Activated naive CD4-positive, alpha-beta T cell treated with anti-CD3 and anti-CD28 coated beads, Interleukin-2, amount 10 ng/mL, durations not matched to agents 7 days and 5 days (primary cell): ENCODE data around the gene PSMA7.

Source experiments
- CTCF ChIA-PET: fragments of 350-600 bp; sonication (Branson Sonifier 250); formaldehyde crosslinking; loops from one replicate; lab custom pipeline; 2021; ENCODE audit warnings: antibody characterized with exemption; lab: Charles Lee
- DNase-seq: peaks from one replicate; pipeline ENCODE4 v3.0.0-alpha.2; 2020
- H3K27ac Mint-ChIP-seq: one replicate; pipeline ENCODE4 v1.8.0; 2021; ENCODE audit warnings: mild to moderate bottlenecking, moderate library complexity, mixed read lengths
- H3K27me3 Mint-ChIP-seq: one replicate; pipeline ENCODE4 v1.8.0; 2021; ENCODE audit warnings: mild to moderate bottlenecking, mixed read lengths
- H3K36me3 Mint-ChIP-seq: one replicate; pipeline ENCODE4 v1.8.0; 2021; ENCODE audit warnings: mixed read lengths
- H3K4me1 Mint-ChIP-seq: one replicate; pipeline ENCODE4 v1.8.0; 2021; ENCODE audit warnings: mixed read lengths
- H3K4me3 Mint-ChIP-seq: one replicate; pipeline ENCODE4 v1.8.0; 2021; ENCODE audit warnings: mild to moderate bottlenecking, moderate library complexity, mixed read lengths
- H3K9me3 Mint-ChIP-seq: one replicate; pipeline ENCODE4 v1.8.0; 2021; ENCODE audit warnings: mixed read lengths

Gene PSMA7

GRCh38 chr20:62163986-62164762 lies 21.0 kb upstream of the PSMA7 start:
- Mint-ChIP-seq H3K36me3 (peaks cover 28% of the 10 kb centered on the region), H3K27me3 (no peaks in the 10 kb centered on the region), H3K9me3 (no peaks in the 10 kb centered on the region), H3K27ac (no peak overlapping the region), H3K4me3 (no peak overlapping the region), H3K4me1 (peaks cover 3% of the 10 kb centered on the region)
- DNase-seq = no peak
- CTCF ChIA-PET = no interaction called here

DNA sequence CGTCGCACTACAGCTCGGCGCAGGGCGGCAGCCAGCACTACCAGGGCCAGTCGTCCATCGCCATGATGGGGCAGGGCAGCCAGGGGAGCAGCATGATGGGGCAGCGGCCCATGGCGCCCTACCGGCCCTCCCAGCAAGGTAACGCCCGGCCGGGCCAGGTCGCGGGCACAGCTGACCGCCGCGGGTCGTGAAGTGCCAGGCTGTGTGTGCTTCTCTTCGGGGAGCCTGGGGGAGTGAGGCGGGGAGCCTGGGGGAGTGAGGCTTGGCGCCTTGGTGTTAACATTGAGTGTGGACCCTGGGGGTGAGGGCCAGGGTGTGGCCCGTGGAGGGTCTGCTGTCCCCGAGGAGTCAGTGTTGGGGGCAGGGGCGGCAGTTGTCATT lies 20.3 kb upstream of the PSMA7 start:
- H3K9me3 Mint-ChIP-seq = no peaks in the 10 kb centered on the region
- peaks cover 3% of the 10 kb centered on the region for H3K4me1 Mint-ChIP-seq
- H3K27ac Mint-ChIP-seq = no peak overlapping the region
- no peak for DNase-seq
- no peak overlapping the region for H3K4me3 Mint-ChIP-seq
- H3K27me3 Mint-ChIP-seq = no peaks in the 10 kb centered on the region
- H3K36me3 Mint-ChIP-seq = peaks cover 27% of the 10 kb centered on the region
- CTCF ChIA-PET = no interaction called here

DNA sequence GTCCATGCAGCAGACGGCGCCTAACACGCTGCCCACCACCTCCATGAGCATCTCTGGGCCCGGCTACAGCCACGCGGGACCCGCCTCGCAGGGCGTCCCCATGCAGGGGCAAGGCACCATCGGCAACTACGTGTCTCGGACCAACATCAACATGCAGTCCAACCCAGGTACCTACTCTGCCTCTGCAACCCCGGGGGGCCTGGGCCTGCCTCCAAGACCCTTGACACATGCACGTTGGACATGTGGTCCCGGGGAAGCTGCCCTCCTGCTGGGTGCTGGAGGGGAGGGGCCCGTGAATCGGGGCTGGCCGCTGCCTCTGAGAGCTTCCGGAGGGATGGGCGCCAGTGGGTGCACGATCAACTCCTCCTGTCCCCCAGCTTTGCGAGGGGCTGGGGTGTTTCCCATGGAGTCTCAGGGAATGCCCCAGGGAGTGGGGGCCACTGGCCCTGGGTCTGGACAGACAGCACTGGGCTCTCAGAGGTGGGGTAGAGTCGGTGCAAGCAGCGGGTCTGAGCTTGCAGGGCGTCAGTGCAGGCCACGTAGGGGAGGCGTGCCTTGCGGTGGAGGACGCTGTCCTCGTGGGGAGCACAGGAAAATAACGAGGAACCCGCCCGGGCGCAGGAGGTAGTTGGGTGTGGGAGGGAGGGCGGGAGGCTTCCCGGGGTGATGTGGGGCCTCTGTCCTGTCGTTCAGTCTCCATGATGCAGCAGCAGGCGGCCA lies 19.7 kb upstream of the PSMA7 start:
- no peaks in the 10 kb centered on the region for H3K9me3 Mint-ChIP-seq
- no peak overlapping the region for H3K4me3 Mint-ChIP-seq
- H3K4me1 Mint-ChIP-seq = peaks cover 3% of the 10 kb centered on the region
- no peak for DNase-seq
- CTCF ChIA-PET = no interaction called here
- H3K36me3 Mint-ChIP-seq = peaks cover 24% of the 10 kb centered on the region
- H3K27ac Mint-ChIP-seq = no peak overlapping the region
- no peaks in the 10 kb centered on the region for H3K27me3 Mint-ChIP-seq

DNA sequence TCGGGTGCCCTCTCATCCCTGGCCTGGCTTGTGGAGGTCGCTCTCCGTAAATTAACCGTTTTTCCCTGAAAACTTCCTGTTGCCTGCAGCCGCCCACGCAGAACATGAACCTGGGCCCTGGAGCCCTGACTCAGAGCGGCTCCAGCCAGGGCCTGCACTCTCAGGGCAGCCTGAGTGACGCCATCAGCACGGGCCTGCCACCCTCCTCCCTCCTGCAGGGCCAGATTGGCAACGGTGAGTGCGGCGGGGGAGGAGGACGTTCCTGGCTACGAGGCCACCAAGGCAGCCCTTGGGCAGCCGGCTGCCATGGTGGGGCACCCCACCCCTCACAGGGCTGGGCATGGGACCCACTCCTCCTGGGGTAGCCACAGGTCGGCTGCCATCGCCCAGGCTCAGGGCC lies 18.2 kb upstream of the PSMA7 start:
- no peak for DNase-seq
- Mint-ChIP-seq H3K9me3 (no peaks in the 10 kb centered on the region), H3K4me3 (no peak overlapping the region), H3K4me1 (peaks cover 6% of the 10 kb centered on the region), H3K27me3 (no peaks in the 10 kb centered on the region), H3K36me3 (peaks cover 23% of the 10 kb centered on the region), H3K27ac (no peak overlapping the region)
- CTCF ChIA-PET = no interaction called here

DNA sequence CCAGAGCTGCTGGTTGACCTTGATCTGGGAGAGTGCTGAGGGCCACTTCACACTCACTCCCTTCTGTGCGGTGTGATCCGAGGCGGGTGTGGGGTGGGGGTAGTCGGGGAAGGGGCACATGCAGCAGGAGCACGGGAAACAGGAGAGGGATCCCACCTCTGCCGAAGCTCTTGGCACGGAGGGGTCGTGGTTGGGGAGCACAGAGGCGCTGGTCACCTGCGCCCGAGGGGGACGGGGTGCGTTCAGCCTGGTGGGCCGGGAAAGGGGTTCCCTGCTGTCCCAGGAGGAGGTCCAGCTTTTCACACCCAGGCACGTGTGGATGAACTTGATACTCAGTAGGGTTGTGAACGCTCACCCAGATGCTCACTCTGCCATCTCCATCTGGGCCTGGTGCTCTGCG lies 17.7 kb upstream of the PSMA7 start:
- Mint-ChIP-seq H3K4me3 (no peak overlapping the region), H3K9me3 (no peaks in the 10 kb centered on the region), H3K27ac (no peak overlapping the region), H3K4me1 (peaks cover 7% of the 10 kb centered on the region), H3K27me3 (no peaks in the 10 kb centered on the region), H3K36me3 (peaks cover 19% of the 10 kb centered on the region)
- CTCF ChIA-PET = no interaction called here
- no peak for DNase-seq

DNA sequence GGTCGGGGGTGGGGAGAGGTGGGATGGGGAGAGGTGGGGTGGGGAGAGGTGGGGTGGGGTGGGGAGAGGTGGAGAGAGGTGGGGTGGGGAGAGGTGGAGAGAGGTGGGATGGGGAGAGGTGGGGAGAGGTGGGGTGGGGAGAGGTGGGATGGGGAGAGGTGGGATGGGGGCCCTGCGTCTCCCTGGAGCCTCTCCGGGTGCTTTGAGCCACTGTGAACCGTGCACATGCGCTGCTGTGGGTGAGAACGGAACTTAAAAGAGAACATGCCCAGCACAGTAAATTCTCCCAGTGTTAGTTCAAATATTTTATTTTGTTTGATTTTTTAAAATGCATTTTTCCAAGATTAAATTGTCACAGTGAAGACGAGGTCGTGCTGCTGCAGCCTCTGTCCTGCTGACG lies 17.1 kb upstream of the PSMA7 start:
- Mint-ChIP-seq H3K4me1 (peaks cover 8% of the 10 kb centered on the region), H3K36me3 (peaks cover 21% of the 10 kb centered on the region), H3K4me3 (no peak overlapping the region), H3K27ac (no peak overlapping the region), H3K27me3 (no peaks in the 10 kb centered on the region), H3K9me3 (no peaks in the 10 kb centered on the region)
- DNase-seq = no peak
- CTCF ChIA-PET = no interaction called here

DNA sequence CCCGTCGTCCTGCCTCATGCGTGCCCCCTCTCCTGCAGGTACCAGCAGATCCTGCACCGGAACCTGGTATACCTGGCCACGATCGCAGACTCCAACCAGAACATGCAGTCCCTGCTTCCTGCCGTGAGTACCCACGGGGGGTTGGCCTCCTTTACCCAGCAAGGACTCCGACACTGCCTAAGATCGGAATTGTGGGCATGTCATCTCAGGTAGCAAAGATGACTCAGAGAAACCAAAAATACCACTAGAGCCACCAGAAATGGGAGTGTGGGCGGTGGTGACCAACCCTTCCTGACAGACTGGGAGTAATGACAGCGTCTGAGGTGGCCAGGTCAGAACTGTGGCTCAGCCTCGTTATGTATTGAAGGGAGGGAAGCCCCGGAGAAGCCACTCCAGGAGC lies 16.6 kb upstream of the PSMA7 start:
- H3K36me3 Mint-ChIP-seq = peaks cover 22% of the 10 kb centered on the region
- no peaks in the 10 kb centered on the region for H3K27me3 Mint-ChIP-seq
- no peak overlapping the region for H3K27ac Mint-ChIP-seq
- no peak for DNase-seq
- peaks cover 8% of the 10 kb centered on the region for H3K4me1 Mint-ChIP-seq
- no peak overlapping the region for H3K4me3 Mint-ChIP-seq
- CTCF ChIA-PET = no interaction called here
- no peaks in the 10 kb centered on the region for H3K9me3 Mint-ChIP-seq

- H3K4me1 Mint-ChIP-seq = peaks cover 8% of the 10 kb centered on the region
- H3K36me3 Mint-ChIP-seq = peaks cover 26% of the 10 kb centered on the region
- no peak overlapping the region for H3K4me3 Mint-ChIP-seq
- H3K27ac Mint-ChIP-seq = no peak overlapping the region
- no peaks in the 10 kb centered on the region for H3K27me3 Mint-ChIP-seq
- no peak for DNase-seq
- H3K9me3 Mint-ChIP-seq = no peaks in the 10 kb centered on the region
- CTCF ChIA-PET = interaction anchor here (0.8 kb wide), 1 partner anchor 13 kb away, joined by 3 read pairs; no protein-coding TSS in a partner anchor
Observed at GRCh38 chr20:62159052-62159451, 15.9 kb upstream of the PSMA7 start.

- no peaks in the 10 kb centered on the region for H3K27me3 Mint-ChIP-seq
- no peak overlapping the region for H3K27ac Mint-ChIP-seq
- H3K4me1 Mint-ChIP-seq = peaks cover 8% of the 10 kb centered on the region
- peaks cover 31% of the 10 kb centered on the region for H3K36me3 Mint-ChIP-seq
- DNase-seq = no peak
- CTCF ChIA-PET = no interaction called here
- no peak overlapping the region for H3K4me3 Mint-ChIP-seq
- H3K9me3 Mint-ChIP-seq = peaks cover 5% of the 10 kb centered on the region
Observed at GRCh38 chr20:62158541-62158940, 15.3 kb upstream of the PSMA7 start.

- H3K27me3 Mint-ChIP-seq = no peaks in the 10 kb centered on the region
- H3K4me3 Mint-ChIP-seq = no peak overlapping the region
- peaks cover 8% of the 10 kb centered on the region for H3K9me3 Mint-ChIP-seq
- peaks cover 35% of the 10 kb centered on the region for H3K36me3 Mint-ChIP-seq
- no peak overlapping the region for H3K27ac Mint-ChIP-seq
- no peak for DNase-seq
- CTCF ChIA-PET = no interaction called here
- H3K4me1 Mint-ChIP-seq = peaks cover 8% of the 10 kb centered on the region
Observed at GRCh38 chr20:62158088-62158400, 14.8 kb upstream of the PSMA7 start.

DNA sequence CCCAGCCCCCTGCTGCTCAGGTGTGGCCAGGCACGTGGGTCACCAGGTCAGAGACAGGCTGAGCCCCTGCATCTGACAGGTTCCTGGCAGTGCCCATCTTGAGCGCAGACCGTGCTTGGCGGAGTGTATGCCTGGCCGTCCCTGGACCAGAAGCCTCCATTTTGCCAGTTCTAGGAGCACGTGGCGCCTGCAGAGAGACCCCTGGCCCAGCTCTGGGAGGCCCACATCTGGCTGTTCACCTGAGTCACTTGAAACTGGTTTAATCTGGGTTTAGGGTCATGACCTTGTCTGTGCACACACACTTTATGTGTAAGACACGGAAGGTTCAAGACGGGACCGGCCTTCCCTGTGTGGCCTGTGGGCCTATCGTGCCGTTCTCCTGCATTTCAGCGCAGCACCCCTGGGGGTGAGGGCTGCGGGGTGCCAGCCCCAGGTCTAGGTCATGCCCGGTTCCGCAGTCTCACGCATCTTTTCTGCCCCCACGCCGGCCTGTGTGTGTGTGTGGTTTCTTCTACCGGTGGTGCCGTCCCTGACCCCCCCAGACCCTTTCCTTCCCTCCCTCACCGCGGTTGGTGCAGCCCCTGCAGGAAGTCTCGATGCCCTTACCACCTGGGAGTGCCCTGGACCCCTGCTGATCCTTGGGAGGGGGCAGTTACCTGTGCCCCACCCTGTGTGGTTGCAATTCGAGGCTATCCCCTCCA lies 14.3 kb upstream of the PSMA7 start:
- CTCF ChIA-PET = interaction anchor here (1.3 kb wide), 1 partner anchor 146 kb away, joined by 4 read pairs; no protein-coding TSS in a partner anchor
- Mint-ChIP-seq H3K27me3 (no peaks in the 10 kb centered on the region), H3K9me3 (peaks cover 12% of the 10 kb centered on the region), H3K4me3 (no peak overlapping the region), H3K36me3 (peaks cover 39% of the 10 kb centered on the region), H3K27ac (no peak overlapping the region), H3K4me1 (peaks cover 8% of the 10 kb centered on the region)
- DNase-seq = no peak

GRCh38 chr20:62156592-62157386 lies 13.6 kb upstream of the PSMA7 start:
- Mint-ChIP-seq H3K4me3 (no peak overlapping the region), H3K9me3 (peaks cover 15% of the 10 kb centered on the region), H3K27ac (no peak overlapping the region), H3K36me3 (peaks cover 44% of the 10 kb centered on the region), H3K27me3 (no peaks in the 10 kb centered on the region), H3K4me1 (peaks cover 8% of the 10 kb centered on the region)
- peak; percentile 84 for DNase-seq
- CTCF ChIA-PET = interaction anchor here (0.6 to 1.3 kb wide), 3 partner anchors 10 to 243 kb away, joined by 3 to 4 read pairs (median 4); no protein-coding TSS in a partner anchor

DNA sequence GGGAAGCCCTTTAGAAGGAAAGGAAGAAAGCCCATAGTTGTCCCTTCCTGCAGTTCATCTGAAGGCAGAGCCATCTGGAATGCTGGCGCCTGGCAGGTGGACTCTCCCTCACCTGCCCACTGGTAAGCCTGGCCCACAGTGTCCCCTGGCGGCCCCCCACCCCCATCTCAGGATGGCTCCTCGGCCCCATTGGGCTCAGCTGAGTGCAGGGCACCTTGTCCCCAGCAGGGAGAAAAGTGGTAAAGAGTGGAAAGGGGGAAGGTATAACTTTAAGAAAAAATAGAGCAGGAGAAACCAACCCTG lies 13.0 kb upstream of the PSMA7 start:
- CTCF ChIA-PET = interaction anchor here (0.6 to 1.3 kb wide), 3 partner anchors 10 to 244 kb away, joined by 3 to 4 read pairs (median 4); no protein-coding TSS in a partner anchor
- H3K4me3 Mint-ChIP-seq = no peak overlapping the region
- DNase-seq = no peak
- H3K9me3 Mint-ChIP-seq = peaks cover 15% of the 10 kb centered on the region
- H3K4me1 Mint-ChIP-seq = peaks cover 8% of the 10 kb centered on the region
- H3K27me3 Mint-ChIP-seq = no peaks in the 10 kb centered on the region
- H3K36me3 Mint-ChIP-seq = peaks cover 42% of the 10 kb centered on the region
- H3K27ac Mint-ChIP-seq = no peak overlapping the region
